ENCODE data around the gene PTPRE.

PTPRE gene

DNA sequence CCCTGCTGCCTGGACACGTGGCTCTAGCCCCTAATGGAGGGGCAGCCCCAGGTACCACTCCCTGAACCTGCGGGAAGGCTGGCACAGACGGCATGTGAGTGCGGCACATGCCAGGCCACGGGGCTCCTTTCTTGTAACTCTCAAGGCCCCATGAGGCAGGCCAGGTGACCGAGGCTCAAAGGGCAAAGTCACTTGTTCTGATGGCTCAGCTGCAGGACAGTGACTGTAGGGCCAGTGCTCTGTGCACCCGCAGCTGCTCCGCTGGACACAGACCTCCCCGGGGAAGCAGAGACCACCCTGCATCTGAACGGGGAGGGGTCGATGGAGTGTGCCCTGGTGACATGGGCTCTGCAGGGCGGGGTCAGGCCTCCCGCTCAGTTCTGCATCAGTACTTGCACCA lies 55.3 kb downstream of the PTPRE start:
- no peak for DNase-seq

- no peak for DNase-seq
Observed at GRCh38 chr10:127963136-127963535, 56.2 kb downstream of the PTPRE start.

- DNase-seq, result no peak
Observed at GRCh38 chr10:127964621-127965020, 57.7 kb downstream of the PTPRE start.

DNA sequence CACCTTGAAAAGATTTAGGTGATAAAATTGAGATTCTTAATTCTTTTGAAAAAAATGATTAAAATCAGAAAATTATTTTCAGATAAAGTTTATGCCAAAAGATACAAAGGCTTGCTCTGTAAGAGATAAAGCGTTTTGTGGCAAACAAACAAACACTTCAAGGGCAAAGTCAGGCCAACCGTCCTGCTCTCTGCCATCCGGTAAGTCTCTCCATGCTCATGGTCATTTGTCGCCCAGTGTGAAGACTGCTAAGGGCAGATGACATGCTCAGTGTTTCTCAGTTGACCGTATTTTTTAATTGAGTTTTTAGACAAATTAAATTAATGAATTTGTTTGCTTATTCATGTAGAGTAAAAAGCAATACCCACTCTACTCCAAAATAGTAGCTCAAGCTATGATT lies 60.0 kb downstream of the PTPRE start:
- no peak for DNase-seq

DNA sequence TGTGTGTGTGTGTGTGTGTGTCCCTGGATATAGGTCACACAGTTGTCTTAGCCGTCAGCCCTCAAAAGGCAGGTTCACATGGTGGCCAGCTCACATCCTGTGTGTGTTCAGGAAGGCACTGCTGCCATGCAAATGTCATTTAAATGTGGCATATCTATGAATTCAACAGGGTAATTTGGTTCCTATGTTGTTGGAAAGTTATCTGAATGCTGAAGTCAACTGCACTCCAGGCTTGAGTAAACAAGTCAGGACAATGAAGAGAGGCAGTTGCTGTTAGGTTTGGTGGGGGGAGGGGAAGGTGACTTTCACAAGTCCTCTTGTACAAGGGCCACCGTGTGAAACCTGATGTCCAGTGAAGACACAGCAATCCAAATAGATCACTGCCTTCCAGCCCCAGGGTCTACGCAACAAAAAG lies 61.1 kb downstream of the PTPRE start:
- DNase-seq, result no peak

GRCh38 chr10:127968659-127969058 lies 61.8 kb downstream of the PTPRE start:
- no peak for DNase-seq

DNA sequence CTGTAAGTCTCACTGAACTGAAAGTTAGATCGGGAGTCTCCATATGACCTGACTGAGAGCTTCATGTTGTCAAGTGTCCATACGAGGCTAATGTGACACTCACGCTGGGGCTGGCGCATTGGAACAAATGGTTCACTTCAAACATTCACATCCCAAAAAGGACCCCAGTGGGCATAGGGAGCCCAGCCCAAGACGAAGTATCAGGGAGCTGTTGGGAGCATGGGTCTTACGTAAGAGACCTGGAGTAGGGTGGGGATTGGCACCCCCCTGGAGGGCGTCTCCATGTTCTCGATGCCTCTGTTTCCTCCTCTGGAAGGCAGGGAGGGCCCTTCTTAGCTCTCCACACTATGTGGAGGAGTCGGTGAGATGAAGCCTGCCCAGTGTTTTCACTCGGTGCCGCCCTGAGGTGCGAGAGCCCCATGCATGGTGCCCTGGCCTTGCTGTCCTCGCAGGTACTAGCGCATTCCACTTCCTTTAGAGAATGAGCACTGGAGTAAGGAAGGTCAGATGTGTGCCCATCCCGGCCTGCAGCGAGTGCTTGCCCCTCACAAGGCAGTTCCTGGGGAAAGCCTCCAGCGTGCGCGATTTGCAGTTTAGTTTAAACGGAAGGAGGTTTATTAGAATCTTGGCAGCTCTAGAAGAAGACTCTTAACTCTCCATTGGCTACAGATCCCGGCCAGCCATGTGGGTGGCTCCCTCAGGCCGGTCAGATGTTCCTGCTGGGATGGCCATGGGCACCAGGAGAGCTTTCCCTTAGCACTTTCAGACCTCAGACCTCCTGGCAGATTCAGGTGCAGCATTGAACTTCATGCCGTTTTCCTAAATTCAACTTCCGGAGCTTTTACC lies 64.4 kb downstream of the PTPRE start:
- DNase-seq, result no peak

- no peak for DNase-seq
Observed at GRCh38 chr10:127971963-127972615, 65.2 kb downstream of the PTPRE start.

GRCh38 chr10:127972751-127973357 lies 66.0 kb downstream of the PTPRE start:
- DNase-seq, result no peak

DNA sequence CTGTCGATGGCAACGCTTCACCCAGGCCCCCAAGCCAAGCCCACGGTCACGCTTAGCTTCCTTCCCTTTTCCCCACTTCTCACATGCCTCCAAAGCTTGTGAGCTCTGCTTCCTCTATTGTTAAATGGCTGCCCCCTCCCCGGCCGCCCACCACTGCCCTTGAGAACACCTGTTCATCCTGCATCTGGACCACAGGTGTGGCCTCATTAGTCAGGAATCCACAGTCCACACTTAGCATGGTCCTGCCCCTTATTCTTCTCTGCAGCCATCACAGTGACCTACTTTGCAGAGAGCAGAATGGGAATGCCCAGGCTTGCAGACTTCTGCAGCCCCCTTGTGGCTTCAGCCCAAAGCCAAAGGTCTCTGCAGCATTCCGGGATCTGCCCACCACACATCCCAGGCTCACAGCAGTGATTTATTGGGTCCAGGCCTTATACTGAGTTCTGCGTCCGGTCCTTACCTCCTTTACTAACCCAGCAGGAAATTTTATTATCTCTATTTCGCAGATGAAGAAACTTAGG lies 66.9 kb downstream of the PTPRE start:
- DNase-seq, result no peak

GRCh38 chr10:127974911-127975310 lies 68.0 kb downstream of the PTPRE start:
- DNase-seq, result no peak

DNA sequence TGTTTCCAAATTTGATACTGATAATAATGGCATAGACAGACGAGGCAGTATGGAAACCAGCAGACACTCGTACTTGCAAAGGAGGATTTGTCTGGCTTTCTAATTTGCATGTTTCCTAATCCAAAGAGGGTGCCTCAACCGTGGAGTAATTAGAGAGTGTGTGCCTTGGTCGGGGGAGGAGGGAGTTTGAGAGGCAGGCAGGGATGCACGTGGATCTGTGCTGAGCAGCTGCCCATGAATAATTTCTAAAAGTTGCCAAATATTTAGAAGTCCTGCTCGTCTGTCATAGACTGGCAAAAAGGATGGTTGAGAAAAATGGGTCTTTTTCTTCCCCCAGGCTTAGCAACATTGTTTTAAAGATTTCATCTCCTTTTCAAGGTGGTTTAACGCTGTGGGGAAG lies 69.4 kb downstream of the PTPRE start:
- no peak for DNase-seq

- no peak for DNase-seq
Observed at GRCh38 chr10:127976701-127977356, 69.9 kb downstream of the PTPRE start.

DNA sequence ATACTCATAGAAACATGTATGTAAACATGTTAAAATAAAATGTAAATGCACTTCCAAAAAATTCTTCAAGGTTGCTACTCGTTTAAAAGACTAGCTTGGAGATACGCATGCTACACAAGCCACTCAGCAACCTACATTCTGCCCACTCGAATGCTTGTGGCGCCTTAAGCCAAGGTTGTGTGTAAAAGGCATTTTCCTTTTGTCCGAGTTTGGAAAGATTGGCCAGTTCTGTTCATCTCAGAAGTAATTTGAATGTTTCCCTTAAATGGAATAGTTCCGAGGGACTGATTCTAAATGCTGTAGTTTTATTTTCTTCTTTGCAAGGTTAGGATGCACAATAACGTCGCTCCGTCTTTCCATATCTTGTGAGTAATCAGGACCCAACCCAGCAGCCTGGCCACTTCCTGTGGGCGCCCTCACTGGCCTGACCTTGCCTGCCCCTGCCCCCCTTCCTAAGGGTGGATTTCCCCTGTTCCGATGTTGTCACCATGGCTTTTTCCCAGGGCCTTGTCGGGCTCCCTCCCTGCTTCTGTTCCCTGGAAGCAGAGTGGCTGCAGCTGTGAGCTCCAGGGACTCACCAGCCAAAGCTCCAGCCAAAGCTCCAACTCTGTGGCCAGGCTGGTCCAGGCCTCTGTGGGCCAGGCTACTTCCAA lies 70.6 kb downstream of the PTPRE start:
- DNase-seq, result no peak

DNA sequence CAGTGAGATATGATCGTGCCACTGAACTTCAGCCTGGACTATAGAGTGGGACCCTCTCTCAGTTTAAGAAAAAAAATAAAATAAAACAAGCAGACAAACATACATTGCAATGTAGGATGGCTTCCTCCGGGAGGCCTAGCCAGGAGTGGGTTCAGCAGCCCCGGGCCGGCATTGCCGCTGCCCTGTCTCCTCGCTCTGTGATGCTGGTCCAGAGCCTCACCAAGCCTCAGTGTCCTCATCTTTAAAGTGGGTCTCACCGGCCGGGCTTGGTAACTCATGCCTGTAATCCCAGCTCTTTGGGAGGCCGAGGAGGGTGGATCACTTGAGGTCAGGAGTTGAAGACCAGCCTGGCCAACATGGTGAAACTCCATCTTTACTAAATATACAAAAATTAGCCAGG lies 71.6 kb downstream of the PTPRE start:
- no peak for DNase-seq

DNA sequence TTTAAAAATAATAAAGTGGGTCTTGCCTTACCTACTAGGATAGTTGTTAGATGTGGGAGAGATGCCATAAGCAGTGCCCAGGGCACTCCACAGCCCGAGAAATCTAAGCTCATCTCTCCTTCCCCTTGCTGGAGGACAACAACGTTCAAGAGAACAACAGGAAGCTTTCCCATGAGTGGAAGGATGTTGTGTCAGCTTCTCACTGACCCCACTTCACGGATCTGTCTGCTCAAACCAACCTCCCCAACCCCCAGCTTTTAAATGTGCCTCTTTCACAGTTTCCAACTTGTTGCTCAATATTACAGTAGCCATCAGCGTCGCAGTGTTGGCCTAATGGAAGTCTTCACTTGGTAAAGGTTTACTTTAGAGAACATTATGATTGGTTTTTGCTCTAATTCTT lies 72.1 kb downstream of the PTPRE start:
- DNase-seq, result no peak

DNA sequence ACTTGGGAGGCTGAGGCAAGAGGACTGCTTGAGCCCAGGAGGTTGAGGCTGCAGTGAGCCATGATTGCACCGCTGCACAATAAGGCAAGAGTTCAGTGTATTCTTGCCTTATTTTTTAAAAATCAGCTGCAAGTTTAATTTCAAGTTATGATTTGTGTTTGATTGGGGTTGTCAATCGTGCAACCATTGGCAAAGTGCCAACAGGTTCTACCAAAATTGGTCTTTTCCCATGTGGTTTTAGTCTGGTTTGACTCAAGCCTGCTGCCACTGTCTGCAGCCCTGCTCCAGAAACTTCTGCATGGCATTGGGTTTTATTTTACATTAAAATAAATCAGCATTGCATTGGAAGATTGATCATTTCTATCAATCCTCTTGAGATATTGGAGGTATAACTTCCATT lies 72.7 kb downstream of the PTPRE start:
- no peak for DNase-seq

- no peak for DNase-seq
Observed at GRCh38 chr10:127980898-127981297, 74.0 kb downstream of the PTPRE start.

- no peak for DNase-seq
Observed at GRCh38 chr10:127982601-127983000, 75.7 kb downstream of the PTPRE start.

DNA sequence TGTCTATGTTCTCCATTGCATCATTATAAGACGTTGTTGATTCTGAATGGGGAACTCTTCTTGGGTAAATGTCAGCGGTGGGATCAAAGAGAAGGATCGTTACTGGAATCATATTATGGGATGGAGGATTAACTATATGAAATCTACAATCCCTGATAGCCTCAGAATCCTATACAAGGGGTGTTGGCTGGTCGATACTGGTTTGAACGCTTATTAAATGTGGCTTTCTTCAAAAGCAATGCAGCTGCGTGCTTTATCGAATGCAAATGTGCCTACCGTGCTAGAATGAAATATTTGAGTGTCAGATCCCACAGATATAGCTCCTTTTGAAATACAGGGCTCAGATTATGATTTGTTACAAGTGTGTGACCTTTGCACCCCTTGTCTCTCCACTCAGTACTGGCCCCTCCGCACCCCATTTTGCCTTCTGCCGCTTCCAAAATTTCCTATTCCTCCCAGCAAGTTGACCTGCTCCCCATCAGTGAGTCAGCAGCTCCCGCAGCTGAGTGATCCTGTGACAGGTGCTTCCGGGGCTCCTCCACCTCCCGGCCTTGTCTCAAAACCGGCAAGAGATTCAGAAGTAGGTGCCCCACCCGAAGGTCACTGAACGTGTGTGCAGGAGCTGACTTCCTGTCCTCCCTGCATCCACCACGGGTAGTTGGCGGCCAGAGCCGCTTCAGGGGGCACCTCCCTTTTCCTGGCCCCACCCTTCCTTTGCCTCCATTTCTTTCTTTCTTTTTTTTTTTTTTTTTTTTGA lies 76.6 kb downstream of the PTPRE start:
- DNase-seq, result no peak

GRCh38 chr10:127984945-127985344 lies 78.0 kb downstream of the PTPRE start:
- DNase-seq, result no peak
